ENCODE measurements around the gene PKNOX2.

- no peak for TF ChIP-seq CTCF (IDR thresholded peaks at IDR 0.05)
- TF ChIP-seq POLR2AphosphoS5 (IDR thresholded peaks at IDR 0.05) = no peak
- no peak for TF ChIP-seq POLR2A (IDR thresholded peaks at IDR 0.05)
- TF ChIP-seq EP300 (IDR thresholded peaks at IDR 0.05) = no peak
Observed at GRCh38 chr11:125348141-125348651, 183.6 kb downstream of the PKNOX2 start.

Data from gastroesophageal sphincter (tissue), 3 donors.